Thyroid gland (tissue), 4 donors: ENCODE measurements around the gene MARK3. TPM values are rescaled to one million over a fixed set of nuclear protein-coding genes. Genes with fewer than 3 reads are reported as not detected.

Source experiments
- DNase-seq, 2 donors: peaks; one replicate each; pipeline ENCODE4 v3.0.0-alpha.2; 2019
- H3K27ac ChIP-seq, 3 donors: fragments of 200-600 bp; sonication (generic); 1 replicate in 2 of 3; 2 replicates in 1 of 3; pipeline ENCODE4 v1.5.1; 2016 to 2019; ENCODE audit warnings: mild to moderate bottlenecking in 1 of 3, moderate library complexity in 1 of 3
- H3K27me3 ChIP-seq: fragments of 200-600 bp; sonication (generic); one replicate; pipeline ENCODE4 v1.5.1; 2019
- H3K36me3 ChIP-seq, 2 donors: fragments of 200-600 bp; sonication (generic); one replicate each; pipeline ENCODE4 v1.5.1; 2016 to 2019
- H3K4me1 ChIP-seq, 2 donors: fragments of 200-600 bp; sonication (generic); one replicate each; pipeline ENCODE4 v1.5.1; 2017 to 2019
- H3K4me3 ChIP-seq, 3 donors: fragments of 200-600 bp; sonication (generic); replicated peaks in 1 of 3; 1 replicate in 2 of 3; 2 replicates in 1 of 3; pipeline ENCODE4 v1.5.1; 2016; ENCODE audit warnings: mild to moderate bottlenecking in 1 of 3
- H3K9me3 ChIP-seq: fragments of 200-600 bp; sonication (generic); one replicate; pipeline ENCODE4 v1.5.1; 2017
- CTCF ChIP-seq, 6 experiments: fragments of 200-600 bp in 3 of 6; fragments of 450-650 bp in 3 of 6; sonication (generic) in 3 of 6; IDR thresholded peaks; one replicate each; pipeline ENCODE4 v1.5.1; 2016 to 2019; ENCODE audit warnings: antibody characterized with exemption in 6 of 6, mild to moderate bottlenecking in 2 of 6, inconsistent platforms in 1 of 6, moderate library complexity in 1 of 6
- POLR2A ChIP-seq, 2 donors: fragments of 450-650 bp; IDR thresholded peaks; one replicate each; pipeline ENCODE4 v1.6.1; 2017; ENCODE audit warnings: antibody characterized with exemption in 2 of 2, mild to moderate bottlenecking in 2 of 2, moderate library complexity in 1 of 2
- WGBS, 2 donors: methylation state at CpG; one replicate each; pipeline ENCODE4 v1.1.5; 2017; 5-methylcytosine and 5-hydroxymethylcytosine counted together
- intact Hi-C: fragments of 100-400 bp; cut with DNase I; formaldehyde crosslinking; loops from one replicate; pipeline ENCODE4 v1.15.1; 2023
- total RNA-seq, 4 donors: library from RNA; depleted of rRNA; stranded (reverse); fragments of >200 nt; gene quantifications; one replicate each; pipeline ENCODE4 v1.2.3, GENCODE V29; 2016

The MARK3 gene
- total RNA-seq, 4 donors from 2014 or later = 105 to 164 (median 114) TPM

- H3K4me1 ChIP-seq = peaks cover 46 to 58% of the 10 kb centered on the region in 2 donors
- no peaks in the 10 kb centered on the region for H3K36me3 ChIP-seq
- no peak for TF ChIP-seq POLR2A (IDR thresholded peaks at IDR 0.05)
- TF ChIP-seq CTCF (IDR thresholded peaks at IDR 0.05) = no peak
- DNase-seq = no peak
- no peak overlapping the region for H3K4me3 ChIP-seq
- 89 to 91% methylated on average over 2 of the region's 2 CpGs for WGBS, 2 donors
- H3K27me3 ChIP-seq = no peaks in the 10 kb centered on the region
- peak overlapping the region; percentile 19 to 79 (median 26) for H3K27ac ChIP-seq
- intact Hi-C loops = loop anchor here (10.0 kb wide), 1 partner anchor 65 kb away; the partner anchor contains the start of gene MARK3
- no peaks in the 10 kb centered on the region for H3K9me3 ChIP-seq
Observed at GRCh38 chr14:103449634-103450161, 64.5 kb downstream of the MARK3 start.

GRCh38 chr14:103450416-103450815, 65.2 kb downstream of the MARK3 start:
- intact Hi-C loops = no loop called here
- 37 to 40% methylated on average over 2 of the region's 2 CpGs for WGBS, 2 donors
- Histone ChIP-seq H3K27ac (peak overlapping the region in 2 of 3 donors; percentile 7 to 24), H3K9me3 (no peaks in the 10 kb centered on the region), H3K4me3 (no peak overlapping the region), H3K4me1 (peaks cover 44 to 52% of the 10 kb centered on the region in 2 donors), H3K27me3 (no peaks in the 10 kb centered on the region), H3K36me3 (no peaks in the 10 kb centered on the region)
- TF ChIP-seq POLR2A (IDR thresholded peaks at IDR 0.05) = no peak
- no peak for TF ChIP-seq CTCF (IDR thresholded peaks at IDR 0.05)
- no peak for DNase-seq

- no peak overlapping the region for H3K27ac ChIP-seq
- no peaks in the 10 kb centered on the region for H3K27me3 ChIP-seq
- intact Hi-C loops = no loop called here
- no peaks in the 10 kb centered on the region for H3K9me3 ChIP-seq
- no peak overlapping the region for H3K4me3 ChIP-seq
- peak; percentile 25 to 26 for DNase-seq
- H3K4me1 ChIP-seq = peaks cover 37 to 42% of the 10 kb centered on the region in 2 donors
- no peak for TF ChIP-seq CTCF (IDR thresholded peaks at IDR 0.05)
- TF ChIP-seq POLR2A (IDR thresholded peaks at IDR 0.05) = no peak
- H3K36me3 ChIP-seq = no peaks in the 10 kb centered on the region
Observed at GRCh38 chr14:103451401-103451800, 66.2 kb downstream of the MARK3 start.

GRCh38 chr14:103453791-103454190, 68.6 kb downstream of the MARK3 start:
- Histone ChIP-seq H3K4me1 (peaks cover 18% of the 10 kb centered on the region in 2 donors), H3K27me3 (no peaks in the 10 kb centered on the region), H3K9me3 (no peaks in the 10 kb centered on the region), H3K27ac (no peak overlapping the region), H3K36me3 (peaks cover 0 to 3% of the 10 kb centered on the region in 2 donors), H3K4me3 (no peak overlapping the region)
- intact Hi-C loops = no loop called here
- TF ChIP-seq POLR2A (IDR thresholded peaks at IDR 0.05) (no peak), CTCF (IDR thresholded peaks at IDR 0.05) (no peak)
- WGBS, 2 donors = 93 to 96% methylated on average over 6 of the region's 6 CpGs
- no peak for DNase-seq

GRCh38 chr14:103456167-103456835, 71.1 kb downstream of the MARK3 start:
- H3K36me3 ChIP-seq = peaks cover 0 to 3% of the 10 kb centered on the region in 2 donors
- intact Hi-C loops = no loop called here
- no peaks in the 10 kb centered on the region for H3K27me3 ChIP-seq
- no peaks in the 10 kb centered on the region for H3K9me3 ChIP-seq
- TF ChIP-seq CTCF (IDR thresholded peaks at IDR 0.05) (no peak), POLR2A (IDR thresholded peaks at IDR 0.05) (no peak)
- WGBS, 2 donors = 85 to 88% methylated on average over 4 of the region's 4 CpGs
- peaks cover 4 to 14% of the 10 kb centered on the region in 2 donors for H3K4me1 ChIP-seq
- H3K4me3 ChIP-seq = no peak overlapping the region
- no peak for DNase-seq
- H3K27ac ChIP-seq = no peak overlapping the region
